Measurements from ENCODE around the gene ZNF627.
A peak's percentile ranks its signal among the peaks of the same experiment; 100 is the strongest.

ZNF627 gene

DNA sequence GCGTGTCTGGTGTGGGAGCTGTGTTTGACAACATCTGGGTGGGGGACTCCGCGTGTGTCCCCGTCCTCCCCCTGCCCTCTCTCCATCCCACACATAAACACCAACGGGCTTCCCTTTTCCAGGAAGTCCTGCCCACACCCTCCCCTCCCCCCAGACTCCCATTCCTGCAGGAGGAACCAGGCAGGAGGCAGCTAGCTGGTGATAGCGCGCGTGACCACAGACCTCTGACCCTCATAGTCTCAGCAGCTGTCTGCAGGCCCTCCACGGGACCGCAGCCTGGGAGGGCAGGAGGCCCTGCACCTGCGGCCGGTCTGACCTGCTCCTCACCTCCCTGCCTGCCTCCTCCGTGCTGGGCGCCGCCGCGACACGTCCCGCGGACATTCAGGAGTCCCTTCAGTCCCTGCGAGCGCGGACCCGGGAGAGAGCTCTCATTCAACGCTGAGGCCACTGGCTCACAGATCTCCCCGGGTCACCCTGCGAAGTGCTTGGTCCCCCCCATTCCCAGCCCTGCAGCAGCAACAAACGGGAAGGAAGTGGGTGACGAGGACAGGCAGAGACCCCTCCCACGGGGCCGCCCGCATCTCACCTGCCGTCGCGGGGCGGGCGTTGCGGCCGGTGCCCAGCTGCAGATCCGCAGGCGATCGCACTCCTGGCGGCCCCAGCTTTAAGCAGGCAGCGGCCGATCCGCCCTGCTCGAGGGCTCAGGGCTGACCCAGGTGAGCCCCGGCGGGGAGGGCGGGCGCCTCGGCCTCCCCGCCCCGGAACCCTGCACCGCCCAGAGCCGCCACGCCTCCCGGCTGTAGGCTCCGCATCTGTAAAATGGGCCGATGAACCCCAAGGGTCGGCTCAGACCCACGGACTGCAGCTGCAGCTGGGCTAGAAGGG is 18.8 kb upstream of the ZNF627 start:
- no peak for DNase-seq (ENCODE audit: low read depth)
- H3K4me3 ChIP-seq (ENCODE audit: low read length): peak overlapping the region; percentile 18
- TF ChIP-seq, protein P1, sequence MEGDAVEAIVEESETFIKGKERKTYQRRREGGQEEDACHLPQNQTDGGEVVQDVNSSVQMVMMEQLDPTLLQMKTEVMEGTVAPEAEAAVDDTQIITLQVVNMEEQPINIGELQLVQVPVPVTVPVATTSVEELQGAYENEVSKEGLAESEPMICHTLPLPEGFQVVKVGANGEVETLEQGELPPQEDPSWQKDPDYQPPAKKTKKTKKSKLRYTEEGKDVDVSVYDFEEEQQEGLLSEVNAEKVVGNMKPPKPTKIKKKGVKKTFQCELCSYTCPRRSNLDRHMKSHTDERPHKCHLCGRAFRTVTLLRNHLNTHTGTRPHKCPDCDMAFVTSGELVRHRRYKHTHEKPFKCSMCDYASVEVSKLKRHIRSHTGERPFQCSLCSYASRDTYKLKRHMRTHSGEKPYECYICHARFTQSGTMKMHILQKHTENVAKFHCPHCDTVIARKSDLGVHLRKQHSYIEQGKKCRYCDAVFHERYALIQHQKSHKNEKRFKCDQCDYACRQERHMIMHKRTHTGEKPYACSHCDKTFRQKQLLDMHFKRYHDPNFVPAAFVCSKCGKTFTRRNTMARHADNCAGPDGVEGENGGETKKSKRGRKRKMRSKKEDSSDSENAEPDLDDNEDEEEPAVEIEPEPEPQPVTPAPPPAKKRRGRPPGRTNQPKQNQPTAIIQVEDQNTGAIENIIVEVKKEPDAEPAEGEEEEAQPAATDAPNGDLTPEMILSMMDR (IDR thresholded peaks at IDR 0.05; ENCODE audit: insufficient read depth, low read depth, low read length, missing control alignments): no peak

DNA sequence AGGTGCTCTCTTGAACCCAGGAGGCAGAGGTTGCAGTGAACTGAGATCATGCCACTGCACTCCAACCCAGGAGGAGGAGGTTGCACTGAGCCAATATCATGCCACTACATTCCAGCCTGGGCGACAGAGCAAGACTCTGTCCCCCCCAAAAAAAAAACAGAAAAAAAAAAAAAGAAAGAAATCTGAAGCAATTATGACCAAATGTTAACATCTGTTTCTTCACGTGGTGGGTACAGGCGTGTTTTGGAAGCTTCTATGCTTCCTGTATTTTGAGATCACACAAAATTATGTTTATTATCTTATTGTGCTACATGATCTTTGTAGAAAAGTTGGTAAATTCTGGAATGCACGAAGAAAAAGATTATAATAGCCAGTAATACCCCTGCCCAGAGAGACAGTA is 17.2 kb upstream of the ZNF627 start:
- no peak overlapping the region for H3K4me3 ChIP-seq (ENCODE audit: low read length)
- no peak for DNase-seq (ENCODE audit: low read depth)

DNA sequence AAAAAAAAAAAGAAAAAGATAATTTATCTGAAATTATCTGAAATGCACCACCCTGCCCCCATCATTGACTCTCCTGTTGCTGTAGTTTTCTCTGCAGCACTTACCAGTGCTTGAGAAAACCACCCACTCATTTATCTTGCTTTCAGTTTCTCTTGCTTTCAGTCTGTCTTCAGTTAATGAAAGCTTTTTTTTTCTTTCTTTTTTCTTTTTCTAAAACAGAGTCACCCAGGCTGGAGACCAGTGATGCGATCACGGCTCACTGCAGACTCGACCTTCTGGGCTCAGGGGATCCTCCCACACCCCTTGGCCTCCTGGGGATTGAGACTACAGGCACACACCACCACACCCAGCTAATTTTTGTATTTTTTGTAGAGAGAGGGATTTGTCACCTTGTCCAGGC is 15.5 kb upstream of the ZNF627 start:
- TF ChIP-seq, protein P1 (IDR thresholded peaks at IDR 0.05; ENCODE audit: insufficient read depth, low read depth, low read length, missing control alignments): no peak
- no peak for DNase-seq (ENCODE audit: low read depth)
- no peak overlapping the region for H3K4me3 ChIP-seq (ENCODE audit: low read length)

More for the DNA sequence above, 17.2 kb upstream of the ZNF627 start:
- TF ChIP-seq, protein P1 (IDR thresholded peaks at IDR 0.05; ENCODE audit: insufficient read depth, low read depth, low read length, missing control alignments): no peak

DNA sequence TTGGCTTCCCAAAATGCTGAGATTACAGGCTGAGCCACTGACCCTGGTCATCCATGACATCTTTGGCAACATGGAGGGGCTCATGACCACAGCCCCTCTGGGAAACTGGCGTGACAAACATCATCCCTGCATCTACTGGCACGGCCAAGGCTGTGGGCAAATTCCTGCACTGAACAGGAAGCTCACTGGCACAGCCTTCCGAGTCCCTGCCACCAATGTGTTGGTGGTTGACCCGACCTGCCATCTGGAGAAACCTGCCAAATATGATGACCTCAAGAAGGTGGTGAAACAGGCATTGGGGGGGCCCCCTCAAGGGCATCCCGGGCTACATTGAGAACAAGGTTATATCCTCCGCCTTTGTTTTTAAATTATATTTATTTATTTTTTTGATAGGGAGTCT is 11.0 kb upstream of the ZNF627 start:
- no peak for DNase-seq (ENCODE audit: low read depth)
- TF ChIP-seq, protein P1 (IDR thresholded peaks at IDR 0.05; ENCODE audit: insufficient read depth, low read depth, low read length, missing control alignments): no peak
- no peak overlapping the region for H3K4me3 ChIP-seq (ENCODE audit: low read length)

DNA sequence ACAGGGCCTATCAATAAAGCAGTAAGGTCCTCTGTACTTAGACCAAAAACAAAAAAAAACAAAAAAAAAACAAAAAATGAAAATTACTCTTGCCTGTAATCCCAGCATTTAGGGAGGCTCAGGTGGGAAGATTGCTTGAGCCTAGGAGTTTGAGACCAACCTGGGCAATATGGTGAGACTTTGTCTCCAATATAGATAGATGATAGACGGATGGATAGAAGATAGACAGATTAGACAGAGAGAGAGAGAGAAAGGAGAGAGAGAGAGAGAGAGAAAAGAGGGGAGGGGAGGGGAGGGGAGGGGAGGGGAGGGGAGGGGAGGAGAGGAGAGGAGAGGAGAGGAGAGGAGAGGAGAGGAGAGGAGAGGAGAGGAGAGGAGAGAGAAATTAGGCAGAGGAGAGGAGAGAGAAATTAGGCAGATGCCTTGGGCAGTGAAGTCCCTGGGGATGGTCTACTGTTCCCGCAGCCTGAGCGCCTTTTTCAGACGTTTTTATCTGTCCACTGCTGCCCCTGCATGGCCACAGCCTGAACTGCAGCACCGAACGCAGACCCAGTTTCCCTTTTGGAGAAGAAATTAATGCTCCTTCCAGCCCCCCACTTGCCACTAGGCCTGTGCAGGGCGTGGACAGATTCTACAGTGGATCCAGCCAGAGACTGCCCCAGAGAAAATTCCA is 9.8 kb upstream of the ZNF627 start:
- no peak overlapping the region for H3K4me3 ChIP-seq (ENCODE audit: low read length)
- TF ChIP-seq, protein P1 (IDR thresholded peaks at IDR 0.05; ENCODE audit: insufficient read depth, low read depth, low read length, missing control alignments): peak; percentile 91
- DNase-seq (ENCODE audit: low read depth): peak; percentile 61

DNA sequence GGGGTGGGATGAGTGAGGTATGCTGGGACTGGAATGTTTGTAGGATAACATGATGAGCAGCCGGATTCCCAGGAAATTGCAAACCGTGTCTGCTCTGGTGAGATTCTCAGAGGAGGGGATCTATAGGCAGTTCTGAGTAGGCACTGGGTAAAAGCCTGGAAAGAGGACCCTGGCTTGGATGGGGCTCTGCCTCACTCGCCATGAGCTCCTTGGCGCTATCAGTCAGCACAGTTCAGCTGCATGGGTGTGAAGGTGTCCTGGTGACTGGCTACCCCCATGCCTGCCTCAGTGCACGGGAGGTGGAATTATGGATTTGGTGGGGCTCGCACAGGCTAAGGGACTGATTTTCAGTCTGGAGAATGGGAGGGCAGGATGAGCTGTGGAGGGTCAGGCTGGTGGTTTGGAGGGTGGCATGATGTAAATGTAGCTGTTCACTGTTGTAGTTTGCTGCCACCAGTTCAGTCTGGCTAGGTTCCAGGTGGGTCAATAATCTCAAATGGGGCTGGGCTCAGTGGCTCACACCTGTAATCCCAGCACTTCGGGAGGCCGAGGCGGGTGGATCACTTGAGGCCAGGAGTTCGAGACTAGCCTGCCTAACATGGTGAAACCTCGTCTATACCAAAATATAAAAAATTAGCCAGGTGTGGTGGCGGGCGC is 9.2 kb upstream of the ZNF627 start:
- TF ChIP-seq, protein P1 (IDR thresholded peaks at IDR 0.05; ENCODE audit: insufficient read depth, low read depth, low read length, missing control alignments): no peak
- DNase-seq (ENCODE audit: low read depth): no peak
- no peak overlapping the region for H3K4me3 ChIP-seq (ENCODE audit: low read length)

All from epithelial cell of esophagus (primary cell).